Breast epithelium (tissue), 3 donors: ENCODE measurements around the gene NDUFA7.
"Not testable (repeated sequence)": the region's sequence is repeated elsewhere in the genome, so short reads cannot be mapped to it uniquely, and the experiment has no call there.

Experiments
- POLR2A ChIP-seq: fragments of 450-650 bp; IDR thresholded peaks from one replicate; pipeline ENCODE4 v1.6.1; 2016; ENCODE audit warnings: antibody characterized with exemption, mild to moderate bottlenecking, moderate library complexity
- POLR2AphosphoS5 ChIP-seq, 3 donors: sonication (generic); formaldehyde crosslinking; IDR thresholded peaks; one replicate each; pipeline ENCODE4 v1.6.1; 2017; ENCODE audit warnings: antibody characterized with exemption in 3 of 3
- TF ChIP-seq, protein P1 (sequence below), 3 donors: fragments of 450-650 bp; IDR thresholded peaks; one replicate each; pipeline ENCODE4 v1.5.1; 2016 to 2017; ENCODE audit warnings: antibody characterized with exemption in 3 of 3, mild to moderate bottlenecking in 3 of 3, moderate library complexity in 3 of 3

DNA sequence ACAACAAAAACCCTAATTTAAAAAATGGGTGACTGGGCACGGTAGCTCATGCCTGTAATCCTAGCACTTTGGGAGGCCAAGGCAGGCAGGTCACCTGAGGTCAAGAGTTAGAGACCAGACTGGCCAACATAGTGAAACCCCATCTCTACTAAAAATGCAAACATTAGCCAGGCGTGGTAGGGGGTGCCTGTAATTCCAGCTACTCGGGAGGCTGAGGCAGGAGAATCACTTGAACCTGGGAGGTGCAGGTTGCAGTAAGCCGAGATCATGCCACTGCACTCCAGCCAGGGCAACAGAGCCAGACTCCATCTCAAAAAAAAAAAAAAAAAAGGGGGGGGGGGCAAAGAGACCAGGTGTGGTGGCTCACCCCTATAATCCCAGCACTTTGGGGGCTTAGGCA is 56.9 kb downstream of the NDUFA7 start:
- TF ChIP-seq, protein P1, sequence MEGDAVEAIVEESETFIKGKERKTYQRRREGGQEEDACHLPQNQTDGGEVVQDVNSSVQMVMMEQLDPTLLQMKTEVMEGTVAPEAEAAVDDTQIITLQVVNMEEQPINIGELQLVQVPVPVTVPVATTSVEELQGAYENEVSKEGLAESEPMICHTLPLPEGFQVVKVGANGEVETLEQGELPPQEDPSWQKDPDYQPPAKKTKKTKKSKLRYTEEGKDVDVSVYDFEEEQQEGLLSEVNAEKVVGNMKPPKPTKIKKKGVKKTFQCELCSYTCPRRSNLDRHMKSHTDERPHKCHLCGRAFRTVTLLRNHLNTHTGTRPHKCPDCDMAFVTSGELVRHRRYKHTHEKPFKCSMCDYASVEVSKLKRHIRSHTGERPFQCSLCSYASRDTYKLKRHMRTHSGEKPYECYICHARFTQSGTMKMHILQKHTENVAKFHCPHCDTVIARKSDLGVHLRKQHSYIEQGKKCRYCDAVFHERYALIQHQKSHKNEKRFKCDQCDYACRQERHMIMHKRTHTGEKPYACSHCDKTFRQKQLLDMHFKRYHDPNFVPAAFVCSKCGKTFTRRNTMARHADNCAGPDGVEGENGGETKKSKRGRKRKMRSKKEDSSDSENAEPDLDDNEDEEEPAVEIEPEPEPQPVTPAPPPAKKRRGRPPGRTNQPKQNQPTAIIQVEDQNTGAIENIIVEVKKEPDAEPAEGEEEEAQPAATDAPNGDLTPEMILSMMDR (IDR thresholded peaks at IDR 0.05), result not testable (repeated sequence)
- not testable (repeated sequence) for TF ChIP-seq POLR2AphosphoS5 (IDR thresholded peaks at IDR 0.05); POLR2A
